GM19023 (cell line): Measurements from ENCODE around the gene GIMAP4.
"Not testable (repeated sequence)": the region's sequence is repeated elsewhere in the genome, so short reads cannot be mapped to it uniquely, and the experiment has no call there.

Source experiments
- ATAC-seq: cut with Tn5 transposase; IDR thresholded peaks from one replicate; pipeline ENCODE4 v1.9.1; 2021; ENCODE audit warnings: mild to moderate bottlenecking, moderate library complexity; ENCODE audit not compliant: unreplicated experiment

The GIMAP4 gene

DNA sequence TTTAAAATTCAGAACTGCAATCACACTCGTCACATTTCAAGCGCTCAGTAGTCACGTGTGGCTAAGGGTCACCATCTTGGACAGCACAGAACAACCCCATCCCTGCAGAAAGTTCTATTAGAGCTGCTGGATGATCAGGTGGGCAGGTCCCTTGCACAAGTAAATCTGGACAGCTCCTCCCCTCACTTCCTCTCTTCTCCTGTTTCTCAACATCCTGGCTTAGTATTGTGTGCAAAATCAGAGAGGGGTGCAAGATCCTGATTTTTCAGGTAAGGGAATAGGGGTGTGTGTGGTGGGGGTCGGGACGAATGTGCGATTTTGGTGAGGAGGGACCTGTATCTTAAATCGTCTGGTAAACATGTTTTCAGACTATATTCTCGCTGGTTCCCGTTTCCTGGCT, at the start of gene GIMAP4:
GIMAP4 (plus strand) TSS at position 222 of the 400 bp plus-strand sequence. CDS start 2,512 bp downstream, outside the sequence.
- no peak for ATAC-seq

GRCh38 chr7:150519310-150519709, 47.9 kb upstream of the GIMAP4 start:
- ATAC-seq, result no peak

DNA sequence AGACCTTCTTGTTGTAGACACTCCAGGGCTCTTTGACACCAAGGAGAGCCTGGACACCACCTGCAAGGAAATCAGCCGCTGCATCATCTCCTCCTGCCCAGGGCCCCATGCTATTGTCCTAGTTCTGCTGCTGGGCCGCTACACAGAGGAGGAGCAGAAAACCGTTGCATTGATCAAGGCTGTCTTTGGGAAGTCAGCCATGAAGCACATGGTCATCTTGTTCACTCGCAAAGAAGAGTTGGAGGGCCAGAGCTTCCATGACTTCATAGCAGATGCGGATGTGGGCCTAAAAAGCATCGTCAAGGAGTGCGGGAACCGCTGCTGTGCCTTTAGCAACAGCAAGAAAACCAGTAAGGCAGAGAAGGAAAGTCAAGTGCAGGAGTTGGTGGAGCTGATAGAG, 47.0 kb upstream of the GIMAP4 start:
- no peak for ATAC-seq

DNA sequence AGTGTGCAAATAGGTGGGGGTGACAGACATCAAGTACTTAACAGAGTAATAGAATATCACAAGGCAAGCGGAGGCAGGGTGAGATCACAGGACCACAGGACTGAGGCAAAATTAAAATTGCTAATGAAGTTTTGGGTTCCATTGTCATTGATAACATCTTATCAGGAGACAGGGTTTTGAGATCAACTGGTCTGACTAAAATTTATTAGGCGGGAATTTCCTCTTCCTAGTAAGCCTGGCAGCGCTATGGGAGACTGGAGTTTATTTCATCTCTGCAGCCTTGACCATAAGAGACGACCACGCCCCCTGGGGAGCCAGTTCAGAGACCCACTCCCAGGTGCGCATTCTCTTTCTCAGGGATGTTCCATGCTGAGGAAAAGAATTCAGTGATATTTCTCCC, 44.3 kb upstream of the GIMAP4 start:
- ATAC-seq, result not testable (repeated sequence)

GRCh38 chr7:150524018-150524417, 43.2 kb upstream of the GIMAP4 start:
- ATAC-seq, result no peak

- ATAC-seq, result no peak
Observed at GRCh38 chr7:150531704-150532103, 35.5 kb upstream of the GIMAP4 start.

GRCh38 chr7:150538259-150538658, 28.9 kb upstream of the GIMAP4 start:
- ATAC-seq, result no peak

DNA sequence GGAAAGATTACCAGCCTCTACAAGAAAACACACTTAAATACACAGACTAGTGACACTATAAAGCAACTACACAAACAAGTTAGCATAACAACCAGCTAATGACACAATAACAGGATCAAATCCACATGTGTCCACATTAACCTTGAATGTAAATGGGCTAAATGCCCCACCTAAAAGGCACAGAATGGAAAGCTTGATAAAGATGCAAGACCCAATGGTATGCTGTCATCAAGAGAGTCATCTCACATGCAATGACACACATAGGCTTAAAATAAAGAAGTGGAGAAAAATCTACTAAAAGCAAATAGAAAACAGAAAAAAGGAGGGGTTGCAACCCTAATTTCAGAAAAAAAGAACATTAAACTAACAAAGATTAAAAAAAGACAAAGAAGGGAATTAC, 14.0 kb upstream of the GIMAP4 start:
- ATAC-seq, result no peak

GRCh38 chr7:150556521-150557138, 10.6 kb upstream of the GIMAP4 start:
- no peak for ATAC-seq

- no peak for ATAC-seq
Observed at GRCh38 chr7:150560486-150560885, 6.7 kb upstream of the GIMAP4 start.

DNA sequence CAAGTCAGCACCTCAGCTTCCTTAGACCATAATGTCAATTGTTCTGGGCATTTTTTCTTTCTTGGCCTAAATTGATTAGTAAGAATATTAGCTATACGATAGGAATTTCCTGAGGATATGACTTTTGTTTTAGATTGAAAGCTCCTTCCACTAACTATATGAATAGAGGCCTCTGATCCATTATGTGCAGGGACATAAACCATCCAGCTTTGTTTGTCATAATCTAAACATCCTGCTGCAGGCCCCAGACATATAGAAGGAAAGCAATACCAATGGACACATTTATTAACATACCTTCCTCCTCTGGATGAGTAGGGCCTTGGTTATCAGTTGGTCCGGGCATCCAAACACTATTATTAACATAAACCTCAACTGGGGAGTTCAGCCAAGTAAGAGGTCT, 4.3 kb upstream of the GIMAP4 start:
- no peak for ATAC-seq

- no peak for ATAC-seq
Observed at GRCh38 chr7:150564006-150564405, 3.2 kb upstream of the GIMAP4 start.

GRCh38 chr7:150564566-150564965, 2.6 kb upstream of the GIMAP4 start:
- ATAC-seq, result no peak

GRCh38 chr7:150565239-150565638, 2.0 kb upstream of the GIMAP4 start:
- no peak for ATAC-seq

GRCh38 chr7:150566123-150566522, 1.1 kb upstream of the GIMAP4 start:
- ATAC-seq, result no peak

GRCh38 chr7:150566572-150566971, 618 bp upstream of the GIMAP4 start:
- ATAC-seq, result no peak

DNA sequence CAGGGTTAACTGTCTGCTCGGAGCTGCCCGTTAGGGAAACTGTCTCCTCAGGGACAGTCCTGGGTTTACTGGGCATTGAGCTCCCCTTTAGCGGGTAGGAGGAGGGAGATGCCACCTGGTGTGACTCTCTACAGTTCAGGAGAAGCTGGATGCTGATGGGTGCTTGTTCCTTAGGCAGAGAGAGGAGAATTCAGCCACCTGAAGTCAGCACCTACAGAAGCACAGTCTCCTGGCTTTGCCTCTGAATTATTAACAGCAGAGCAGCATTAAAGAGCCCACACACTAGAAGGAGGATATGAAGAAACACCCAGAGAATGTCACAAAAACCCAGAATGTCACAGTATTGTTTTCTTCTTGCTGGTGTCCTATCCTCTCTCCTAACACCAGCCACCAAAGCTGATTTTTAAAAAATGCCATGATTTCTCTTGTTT, 696 bp downstream of the GIMAP4 start:
- ATAC-seq, result no peak

DNA sequence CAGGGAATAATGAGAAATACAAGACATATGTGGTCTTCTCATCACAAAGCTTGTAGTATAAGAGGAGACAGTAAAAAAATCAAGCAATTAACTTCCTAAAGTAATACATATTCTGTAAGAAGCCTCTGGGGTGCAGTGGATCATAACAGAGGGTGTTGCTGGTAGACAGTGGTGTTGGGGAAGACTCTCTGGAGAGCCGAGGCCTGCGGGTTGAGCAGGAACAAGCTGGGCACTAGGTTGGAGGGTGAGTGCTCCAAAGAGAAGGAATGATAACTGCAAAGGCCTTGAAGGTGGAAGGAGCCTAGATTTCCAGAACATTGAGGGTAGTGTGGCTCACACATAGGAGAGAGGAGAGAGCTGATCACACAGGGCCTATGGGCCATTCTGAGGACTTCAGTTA, 1.5 kb downstream of the GIMAP4 start:
- no peak for ATAC-seq

DNA sequence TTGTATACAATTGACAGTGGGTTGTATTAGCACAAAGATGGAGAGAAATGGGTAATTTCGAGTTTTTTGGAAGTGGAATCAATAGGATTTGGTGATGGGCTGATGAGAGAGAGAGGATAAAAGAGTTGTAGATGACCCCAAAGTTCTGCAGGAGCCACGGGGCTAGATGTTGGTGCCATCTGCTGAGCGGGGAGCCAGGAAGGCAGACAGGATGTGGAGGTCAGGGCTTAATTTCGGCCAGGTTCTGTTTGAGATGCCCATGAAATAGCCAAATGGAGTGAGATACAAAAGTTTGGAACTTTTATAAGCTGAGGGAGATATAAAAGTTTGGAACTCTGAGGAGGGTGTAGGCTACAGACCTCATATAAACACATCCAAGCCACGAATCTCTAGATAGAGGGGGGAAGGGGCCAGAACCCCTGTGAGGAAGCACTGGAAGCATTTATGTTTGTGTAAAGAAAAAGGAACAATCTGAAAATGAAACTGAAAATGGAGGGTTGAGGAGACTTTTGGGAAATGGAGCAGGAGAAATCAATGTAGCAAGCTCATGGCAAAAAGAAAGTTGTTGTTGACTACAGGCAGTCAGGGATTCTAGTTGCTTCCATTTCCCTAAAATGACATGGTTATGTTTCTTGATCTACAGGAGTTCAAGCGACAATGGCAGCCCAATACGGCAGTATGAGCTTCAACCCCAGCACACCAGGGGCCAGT, 2.2 kb downstream of the GIMAP4 start:
- ATAC-seq, result no peak

DNA sequence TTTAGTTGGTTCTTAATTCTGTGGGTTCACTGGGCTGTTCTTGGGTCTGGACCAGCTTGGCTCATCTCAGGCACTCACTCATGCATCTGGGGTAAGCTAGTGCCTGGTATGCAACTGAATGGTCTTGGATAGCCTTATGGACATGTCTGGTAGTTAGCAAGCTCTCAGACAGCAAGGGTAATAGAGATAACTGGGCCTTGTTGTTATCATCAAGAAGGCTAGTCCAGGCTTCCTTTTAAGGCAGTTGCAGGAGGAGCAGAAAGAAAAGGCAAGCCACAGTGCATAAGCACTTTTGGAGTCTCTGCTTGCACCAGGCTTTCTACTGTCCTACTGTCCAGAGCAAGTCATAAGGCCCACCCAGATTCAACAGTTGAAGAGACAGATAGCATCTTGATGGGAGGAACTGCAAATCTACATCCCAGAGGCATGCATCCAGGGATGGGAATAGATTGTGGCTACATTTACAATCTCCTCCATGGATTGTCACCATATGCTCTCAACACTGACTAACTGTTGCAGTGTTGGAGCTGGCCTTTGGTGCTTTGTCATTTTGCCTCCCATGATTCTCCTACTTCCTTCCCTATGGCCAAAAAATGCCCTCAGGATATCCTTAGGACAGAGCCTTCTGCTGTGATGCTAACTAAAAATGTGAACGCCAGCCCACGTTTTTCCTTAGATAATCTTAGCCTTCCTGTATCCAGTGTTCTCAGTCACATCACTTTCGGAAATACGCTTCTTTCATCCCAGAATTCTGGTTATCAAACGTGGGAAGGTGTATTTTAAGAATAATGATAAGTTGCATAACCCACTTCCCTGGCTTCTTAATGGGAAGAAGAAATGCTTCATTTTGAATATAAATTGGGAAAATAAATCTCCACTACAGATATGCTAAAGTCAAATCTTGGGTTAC, 3.6 kb downstream of the GIMAP4 start:
- ATAC-seq, result no peak

DNA sequence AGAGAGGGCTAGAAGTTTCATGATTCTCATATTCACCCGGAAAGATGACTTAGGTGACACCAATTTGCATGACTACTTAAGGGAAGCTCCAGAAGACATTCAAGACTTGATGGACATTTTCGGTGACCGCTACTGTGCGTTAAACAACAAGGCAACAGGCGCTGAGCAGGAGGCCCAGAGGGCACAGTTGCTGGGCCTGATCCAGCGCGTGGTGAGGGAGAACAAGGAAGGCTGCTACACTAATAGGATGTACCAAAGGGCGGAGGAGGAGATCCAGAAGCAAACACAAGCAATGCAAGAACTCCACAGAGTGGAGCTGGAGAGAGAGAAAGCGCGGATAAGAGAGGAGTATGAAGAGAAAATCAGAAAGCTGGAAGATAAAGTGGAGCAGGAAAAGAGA, 5.3 kb downstream of the GIMAP4 start:
- no peak for ATAC-seq
